Right lobe of liver (tissue), 4 donors: ENCODE results near the gene KIRREL3.

ENCODE experiments used
- CTCF ChIP-seq, 4 donors: fragments of 200-600 bp in 3 of 4; fragments of 450-650 bp in 1 of 4; IDR thresholded peaks; one replicate each; pipeline versions ENCODE4 v1.5.1 to v1.8.0; 2016 to 2022; ENCODE audit warnings: antibody characterized with exemption in 4 of 4, mild to moderate bottlenecking in 2 of 4
- POLR2A ChIP-seq: fragments of 450-650 bp; IDR thresholded peaks from one replicate; pipeline ENCODE4 v1.6.1; 2017; ENCODE audit warnings: antibody characterized with exemption, mild to moderate bottlenecking
- donor health status: DM: no; HTN: no; CAD: no.
- donor health status: DM: no; HTN: no; CAD: no.
- donor health status: DM: no; HTN: yes; CAD: no.

GRCh38 chr11:126753990-126754389 lies 246.6 kb downstream of the KIRREL3 start:
- TF ChIP-seq CTCF (IDR thresholded peaks at IDR 0.05): no peak
- TF ChIP-seq POLR2A: no peak
